Gastrocnemius medialis (tissue), 4 donors: ENCODE results near the gene VSX1. TPM values are rescaled to one million over a fixed set of nuclear protein-coding genes. Genes with fewer than 3 reads are reported as not detected.

Experiments
- ATAC-seq, 2 donors: fragments of 150-250 bp; one replicate each; pipeline ENCODE4 v1.9.1; 2016
- DNase-seq, 2 donors: peaks; one replicate each; pipeline ENCODE4 v3.0.0-alpha.2; 2019
- H3K27ac ChIP-seq, 4 donors: fragments of 200-600 bp; sonication (generic); 1 replicate in 1 of 4; 2 replicates in 3 of 4; pipeline ENCODE4 v1.5.1; 2016 to 2018; ENCODE audit warnings: mild to moderate bottlenecking in 2 of 4, moderate library complexity in 1 of 4
- H3K27me3 ChIP-seq, 3 donors: fragments of 200-600 bp; sonication (generic) in 2 of 3; 1 replicate in 1 of 3; 2 replicates in 2 of 3; pipeline versions ENCODE4 v1.5.1 to v1.6.0; 2016 to 2019; ENCODE audit warnings: mild to moderate bottlenecking in 1 of 3, moderate library complexity in 1 of 3
- H3K36me3 ChIP-seq, 2 donors: fragments of 200-600 bp; sonication (generic) in 1 of 2; one replicate each; pipeline ENCODE4 v1.5.1; 2017 to 2018
- H3K4me1 ChIP-seq, 2 donors: fragments of 200-600 bp; sonication (generic) in 1 of 2; one replicate each; pipeline ENCODE4 v1.5.1; 2016 to 2017; ENCODE audit warnings: mild to moderate bottlenecking in 2 of 2
- H3K4me3 ChIP-seq, 4 donors: fragments of 200-600 bp; sonication (generic) in 3 of 4; 1 replicate in 1 of 4; 2 replicates in 3 of 4; pipeline ENCODE4 v1.5.1; 2016 to 2019; ENCODE audit warnings: mild to moderate bottlenecking in 2 of 4
- H3K9me3 ChIP-seq, 3 donors: fragments of 200-600 bp; sonication (generic) in 2 of 3; 1 replicate in 1 of 3; 2 replicates in 2 of 3; pipeline ENCODE4 v1.5.1; 2016 to 2019
- CTCF ChIP-seq, 5 experiments: fragments of 450-650 bp in 3 of 5; fragments of 200-600 bp in 2 of 5; sonication (generic) in 2 of 5; IDR thresholded peaks in 4 of 5; conservative IDR thresholded peaks in 1 of 5; 1 replicate in 4 of 5; 2 replicates in 1 of 5; pipeline ENCODE4 v1.5.1; 2016 to 2019; ENCODE audit warnings: antibody characterized with exemption in 5 of 5, mild to moderate bottlenecking in 3 of 5, moderate library complexity in 3 of 5
- POLR2A ChIP-seq, 2 donors: fragments of 450-650 bp; IDR thresholded peaks; one replicate each; pipeline ENCODE4 v1.6.1; 2017; ENCODE audit warnings: antibody characterized with exemption in 2 of 2, mild to moderate bottlenecking in 2 of 2, moderate library complexity in 2 of 2
- in situ Hi-C, 4 donors: fragments of 200-750 bp; cut with MboI; loops; one replicate each; pipeline versions ENCODE4 v1.15.0 to v1.8.0; 2017; ENCODE audit warnings: low sequenced_read_pairs in 4 of 4
- intact Hi-C: fragments of 100-400 bp; cut with DNase I; formaldehyde crosslinking; loops from one replicate; pipeline ENCODE4 v1.15.1; 2023; ENCODE audit warnings: low total_unique reads
- total RNA-seq, 4 donors: library from RNA; depleted of rRNA; stranded (reverse); fragments of >200 nt; gene quantifications; one replicate each; pipeline versions ENCODE4 v1.1.0 to v1.2.3, GENCODE V29; 2016

The VSX1 gene
- total RNA-seq, 4 donors from 2014 or later, result 0.20 to 3.0 TPM; not detected in 2

GRCh38 chr20:25067102-25067987, 14.6 kb downstream of the VSX1 start:
- no peaks in the 10 kb centered on the region for H3K36me3 ChIP-seq
- H3K4me1 ChIP-seq, result peaks cover 0 to 3% of the 10 kb centered on the region in 2 donors
- H3K4me3 ChIP-seq, result no peak overlapping the region
- H3K9me3 ChIP-seq, result no peaks in the 10 kb centered on the region
- in situ Hi-C loops, result loop anchor here (5.0 to 25.0 kb wide), 5 partner anchors 70 to 1430 kb away; partner anchors contain the start of genes CST3 (in 2 of the 4), ABHD12 (in 1 of the 4), ENTPD6 (in 1 of the 4) and ZNF337 (in 1 of the 4)
- peaks cover 0 to 3% (median 0%) of the 10 kb centered on the region in 3 donors for H3K27me3 ChIP-seq
- ATAC-seq (no peak), DNase-seq (peak in 1 of 2 donors; percentile 5)
- intact Hi-C loops, result no loop called here
- no peak overlapping the region for H3K27ac ChIP-seq
- TF ChIP-seq CTCF (IDR thresholded peaks at IDR 0.05 in 4 of 5, conservative IDR thresholded peaks at IDR 0.05 in 1 of 5) (no peak), POLR2A (IDR thresholded peaks at IDR 0.05) (no peak)

- ATAC-seq (no peak), DNase-seq (peak in 1 of 2 donors; percentile 9)
- TF ChIP-seq CTCF (IDR thresholded peaks at IDR 0.05 in 4 of 5, conservative IDR thresholded peaks at IDR 0.05 in 1 of 5) (no peak), POLR2A (IDR thresholded peaks at IDR 0.05) (no peak)
- peaks cover 0 to 3% of the 10 kb centered on the region in 2 donors for H3K4me1 ChIP-seq
- intact Hi-C loops, result no loop called here
- peaks cover 0 to 3% (median 0%) of the 10 kb centered on the region in 3 donors for H3K27me3 ChIP-seq
- H3K4me3 ChIP-seq, result no peak overlapping the region
- H3K36me3 ChIP-seq, result no peaks in the 10 kb centered on the region
- in situ Hi-C loops, result loop anchor here (5.0 to 25.0 kb wide), 5 partner anchors 69 to 1429 kb away; partner anchors contain the start of genes CST3 (in 2 of the 4), ABHD12 (in 1 of the 4), ENTPD6 (in 1 of the 4) and ZNF337 (in 1 of the 4)
- H3K27ac ChIP-seq, result no peak overlapping the region
- no peaks in the 10 kb centered on the region for H3K9me3 ChIP-seq
These were observed 15.6 kb downstream of the VSX1 start for GRCh38 chr20:25066386-25066785.

GRCh38 chr20:25065625-25066338, 16.2 kb downstream of the VSX1 start:
- Histone ChIP-seq H3K36me3 (no peaks in the 10 kb centered on the region), H3K4me3 (no peak overlapping the region), H3K27me3 (peaks cover 0 to 3% (median 0%) of the 10 kb centered on the region in 3 donors), H3K4me1 (peaks cover 0 to 3% of the 10 kb centered on the region in 2 donors), H3K9me3 (no peaks in the 10 kb centered on the region), H3K27ac (no peak overlapping the region)
- intact Hi-C loops, result loop anchor here (1.0 kb wide), 1 partner anchor 71 kb away; no protein-coding TSS in a partner anchor
- TF ChIP-seq CTCF (IDR thresholded peaks at IDR 0.05 in 4 of 5, conservative IDR thresholded peaks at IDR 0.05 in 1 of 5) (peak; percentile 83 to 91 (median 86)), POLR2A (IDR thresholded peaks at IDR 0.05) (no peak)
- ATAC-seq (peak; percentile 88 to 93), DNase-seq (peak in 1 of 2 donors; percentile 54)
- in situ Hi-C loops, result loop anchor here (5.0 to 25.0 kb wide), 5 partner anchors 68 to 1428 kb away; partner anchors contain the start of genes CST3 (in 2 of the 4), ABHD12 (in 1 of the 4), ENTPD6 (in 1 of the 4) and ZNF337 (in 1 of the 4)

GRCh38 chr20:25065072-25065624, 16.8 kb downstream of the VSX1 start:
- Histone ChIP-seq H3K4me3 (no peak overlapping the region), H3K27me3 (peaks cover 0 to 3% (median 0%) of the 10 kb centered on the region in 3 donors), H3K27ac (no peak overlapping the region), H3K4me1 (peaks cover 0 to 3% of the 10 kb centered on the region in 2 donors), H3K36me3 (no peaks in the 10 kb centered on the region), H3K9me3 (no peaks in the 10 kb centered on the region)
- in situ Hi-C loops, result loop anchor here (5.0 to 25.0 kb wide), 5 partner anchors 68 to 1428 kb away; partner anchors contain the start of genes CST3 (in 2 of the 4), ABHD12 (in 1 of the 4), ENTPD6 (in 1 of the 4) and ZNF337 (in 1 of the 4)
- DNase-seq, result peak in 1 of 2 donors; percentile 10
- intact Hi-C loops, result loop anchor here (1.0 kb wide), 1 partner anchor 71 kb away; no protein-coding TSS in a partner anchor
- no peak for TF ChIP-seq CTCF (IDR thresholded peaks at IDR 0.05 in 4 of 5, conservative IDR thresholded peaks at IDR 0.05 in 1 of 5)
- TF ChIP-seq POLR2A (IDR thresholded peaks at IDR 0.05), result no peak
- peak in 1 of 2 donors; percentile 11 for ATAC-seq
